Osteoblast (primary cell): ENCODE measurements around the gene TMEM255B. TPM values are rescaled to one million over a fixed set of nuclear protein-coding genes. Genes with fewer than 3 reads are reported as not detected.

Experiments
- DNase-seq: peaks from one replicate; pipeline ENCODE4 v3.0.0; 2011; ENCODE audit warnings: low spot score, mixed read lengths; ENCODE audit not compliant: insufficient read length; ENCODE audit errors: missing footprints
- H2AFZ ChIP-seq: 2 replicates; pipeline ENCODE4 v1.6.0; 2011; ENCODE audit warnings: mild to moderate bottlenecking, low read length
- H3K27ac ChIP-seq: 2 replicates; pipeline ENCODE4 v1.5.1; 2011; ENCODE audit warnings: mild to moderate bottlenecking, low read depth, low read length, moderate library complexity
- H3K27me3 ChIP-seq: 2 replicates; pipeline ENCODE4 v1.6.0; 2012; ENCODE audit warnings: mild to moderate bottlenecking, control low read depth, inconsistent platforms, low read length, moderate library complexity; ENCODE audit not compliant: insufficient read depth
- H3K36me3 ChIP-seq: 2 replicates; pipeline ENCODE4 v1.5.1; 2011; ENCODE audit warnings: mild to moderate bottlenecking, low read length, control low read depth, moderate library complexity; ENCODE audit not compliant: insufficient read depth
- H3K4me1 ChIP-seq: 2 replicates; pipeline ENCODE4 v1.5.1; 2011; ENCODE audit warnings: mild to moderate bottlenecking, low read length, control low read depth, moderate library complexity; ENCODE audit not compliant: insufficient read depth
- H3K4me2 ChIP-seq: 2 replicates; pipeline ENCODE4 v1.6.0; 2011; ENCODE audit warnings: mild to moderate bottlenecking, low read length; ENCODE audit not compliant: insufficient read depth
- H3K4me3 ChIP-seq: fragments of 200-600 bp; sonication (generic); 3 replicates; pipeline ENCODE4 v1.5.1; 2012; ENCODE audit warnings: mild to moderate bottlenecking, low read length, inconsistent platforms; ENCODE audit not compliant: insufficient read depth
- H3K79me2 ChIP-seq: 2 replicates; pipeline ENCODE4 v1.6.0; 2012; ENCODE audit warnings: mild to moderate bottlenecking, low read length, control low read depth, inconsistent platforms; ENCODE audit not compliant: insufficient read depth
- H3K9me3 ChIP-seq: 2 replicates; pipeline ENCODE4 v1.5.1; 2011; ENCODE audit warnings: low read depth, low read length, control low read depth
- H4K20me1 ChIP-seq: 2 replicates; pipeline ENCODE4 v1.6.0; 2012; ENCODE audit warnings: mild to moderate bottlenecking, low read length, control low read depth; ENCODE audit not compliant: insufficient read depth
- CTCF ChIP-seq: IDR thresholded peaks from 2 replicates; pipeline ENCODE4 v1.5.1; 2011; ENCODE audit warnings: mild to moderate bottlenecking, low read depth, low read length, moderate library complexity; ENCODE audit errors: extremely low read depth
- total RNA-seq: library from RNA; depleted of rRNA; stranded (reverse); fragments of >200 nt; gene quantifications from 2 replicates; pipeline ENCODE4 v1.2.3, GENCODE V29; 2012

Gene TMEM255B
- total RNA-seq, 1 donor, result 1.8 TPM

- Histone ChIP-seq H4K20me1 (peaks cover 2% of the 10 kb centered on the region), H3K36me3 (no peaks in the 10 kb centered on the region), H3K4me1 (peaks cover under 1% of the 10 kb centered on the region), H3K4me3 (no peak overlapping the region), H3K79me2 (no peaks in the 10 kb centered on the region), H3K9me3 (no peaks in the 10 kb centered on the region), H3K27me3 (peaks cover 30% of the 10 kb centered on the region), H3K27ac (no peak overlapping the region), H3K4me2 (no peak overlapping the region), H2AFZ (no peak overlapping the region)
- DNase-seq, result peak; percentile 77
- no peak for TF ChIP-seq CTCF
Measured at GRCh38 chr13:113764793-113765563, 6.0 kb downstream of the TMEM255B start.

- Histone ChIP-seq H3K36me3 (no peaks in the 10 kb centered on the region), H3K4me2 (no peak overlapping the region), H3K4me3 (no peak overlapping the region), H3K4me1 (no peaks in the 10 kb centered on the region), H3K79me2 (no peaks in the 10 kb centered on the region), H4K20me1 (peaks cover 2% of the 10 kb centered on the region), H2AFZ (no peak overlapping the region), H3K27ac (no peak overlapping the region), H3K9me3 (no peaks in the 10 kb centered on the region), H3K27me3 (peaks cover 24% of the 10 kb centered on the region)
- no peak for TF ChIP-seq CTCF
- peak; percentile 51 for DNase-seq
Measured at GRCh38 chr13:113765564-113765910, 6.5 kb downstream of the TMEM255B start.

DNA sequence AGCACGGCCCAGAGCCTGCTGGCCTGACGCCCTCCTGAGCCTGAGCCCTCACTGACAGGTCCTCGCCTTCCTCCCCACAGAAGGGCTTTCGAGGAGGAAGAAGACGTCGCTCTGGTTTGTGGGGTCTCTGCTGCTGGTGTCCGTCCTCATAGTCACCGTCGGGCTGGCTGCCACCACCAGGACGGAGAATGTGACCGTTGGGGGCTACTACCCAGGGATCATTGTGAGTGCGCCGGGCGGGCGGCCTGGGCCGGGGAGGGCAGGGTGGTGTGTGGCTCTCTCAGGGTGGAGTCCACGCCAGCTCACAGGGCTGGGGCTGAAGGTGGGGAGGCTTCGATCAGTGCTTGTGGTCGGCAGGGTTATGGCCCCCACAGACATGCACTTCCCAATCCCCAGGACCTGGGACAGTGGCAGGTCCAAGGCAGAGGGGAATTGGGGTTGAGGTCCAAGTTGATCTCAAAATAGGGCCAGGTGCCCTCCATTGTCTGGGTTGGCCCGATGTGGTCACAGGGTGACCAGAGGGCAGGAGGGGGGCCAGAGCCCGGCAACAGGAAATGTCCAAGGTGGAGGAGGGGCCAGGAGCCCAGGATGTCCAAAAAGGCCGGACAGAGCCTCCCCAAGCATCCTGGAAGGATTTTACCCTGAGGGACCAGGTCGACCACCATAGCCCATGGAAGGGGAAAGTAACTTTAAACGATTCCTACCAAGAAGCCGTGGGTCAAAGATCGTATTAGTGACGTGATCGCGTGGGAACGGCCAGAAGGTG lies 7.2 kb downstream of the TMEM255B start:
- TF ChIP-seq CTCF, result no peak
- Histone ChIP-seq H3K4me2 (no peak overlapping the region), H3K36me3 (no peaks in the 10 kb centered on the region), H3K27me3 (peaks cover 19% of the 10 kb centered on the region), H3K9me3 (no peaks in the 10 kb centered on the region), H3K27ac (no peak overlapping the region), H3K4me1 (no peaks in the 10 kb centered on the region), H4K20me1 (peaks cover 2% of the 10 kb centered on the region), H3K79me2 (no peaks in the 10 kb centered on the region), H2AFZ (no peak overlapping the region), H3K4me3 (no peak overlapping the region)
- peak; percentile 48 for DNase-seq

GRCh38 chr13:113767366-113767765 lies 8.3 kb downstream of the TMEM255B start:
- Histone ChIP-seq H3K4me1 (no peaks in the 10 kb centered on the region), H3K4me3 (no peak overlapping the region), H3K27me3 (peaks cover 9% of the 10 kb centered on the region), H3K79me2 (no peaks in the 10 kb centered on the region), H2AFZ (no peak overlapping the region), H4K20me1 (peaks cover 2% of the 10 kb centered on the region), H3K27ac (no peak overlapping the region), H3K4me2 (no peak overlapping the region), H3K36me3 (no peaks in the 10 kb centered on the region), H3K9me3 (peaks cover 4% of the 10 kb centered on the region)
- no peak for DNase-seq
- no peak for TF ChIP-seq CTCF
